Measurements from ENCODE around the gene EPHA3. TPM values are rescaled to one million over a fixed set of nuclear protein-coding genes. Genes with fewer than 3 reads are reported as not detected.
A peak's percentile ranks its signal among the peaks of the same experiment; 100 is the strongest.

Gene EPHA3
- total and polyA plus RNA-seq, 2 donors from 2014 or later, result 0.19 to 6.5 TPM

GRCh38 chr3:89113344-89113743 lies 5.9 kb downstream of the EPHA3 start:
- TF ChIP-seq CTCF (IDR thresholded peaks at IDR 0.05; ENCODE audit: borderline replicate concordance, extremely low read depth, insufficient read depth), result no peak
- no peak overlapping the region for H3K9ac ChIP-seq (ENCODE audit: low read length in 3 of 3)
- no peaks in the 10 kb centered on the region for H3K36me3 ChIP-seq (ENCODE audit: control insufficient read depth in 2 of 3, insufficient read depth in 3 of 3, low read length in 3 of 3)
- DNase-seq, result no peak
- FAIRE-seq, result no peak
- H3K4me1 ChIP-seq (ENCODE audit: control insufficient read depth in 2 of 3, insufficient read depth in 2 of 3, low read depth in 1 of 3, low read length in 3 of 3), result no peaks in the 10 kb centered on the region
- intact Hi-C loops (cut with DNase I), result no loop called here
- H3K27me3 ChIP-seq (ENCODE audit: control insufficient read depth, insufficient read depth, low read length), result peaks cover 3% of the 10 kb centered on the region
- H3K27ac ChIP-seq (ENCODE audit: low read depth in 2 of 2, low read length in 2 of 2), result no peak overlapping the region
- no peaks in the 10 kb centered on the region for H3K9me3 ChIP-seq (ENCODE audit: control insufficient read depth in 2 of 3, insufficient read depth in 1 of 3, low read length in 3 of 3)
- H3K4me3 ChIP-seq (ENCODE audit: low read length in 3 of 3), result no peak overlapping the region

GRCh38 chr3:89113893-89114840 lies 6.7 kb downstream of the EPHA3 start:
- DNase-seq (peak; percentile 75 to 93 (median 88)), FAIRE-seq (no peak)
- Histone ChIP-seq H3K36me3 (ENCODE audit: control insufficient read depth in 2 of 3, insufficient read depth in 3 of 3, low read length in 3 of 3) (no peaks in the 10 kb centered on the region), H3K9me3 (ENCODE audit: control insufficient read depth in 2 of 3, insufficient read depth in 1 of 3, low read length in 3 of 3) (no peaks in the 10 kb centered on the region), H3K27me3 (ENCODE audit: control insufficient read depth, insufficient read depth, low read length) (peaks cover 3% of the 10 kb centered on the region), H3K27ac (ENCODE audit: low read depth in 2 of 2, low read length in 2 of 2) (no peak overlapping the region), H3K4me1 (ENCODE audit: control insufficient read depth in 2 of 3, insufficient read depth in 2 of 3, low read depth in 1 of 3, low read length in 3 of 3) (no peaks in the 10 kb centered on the region), H3K9ac (ENCODE audit: low read length in 3 of 3) (peak overlapping the region in 1 of 3 donors; percentile 9), H3K4me3 (ENCODE audit: low read length in 3 of 3) (peak overlapping the region; percentile 32 to 58 (median 38))
- TF ChIP-seq CTCF (IDR thresholded peaks at IDR 0.05; ENCODE audit: borderline replicate concordance, extremely low read depth, insufficient read depth), result peak; percentile 59
- intact Hi-C loops (cut with DNase I), result no loop called here

- FAIRE-seq (no peak), DNase-seq (no peak)
- Histone ChIP-seq H3K4me1 (ENCODE audit: control insufficient read depth in 2 of 3, insufficient read depth in 2 of 3, low read depth in 1 of 3, low read length in 3 of 3) (no peaks in the 10 kb centered on the region), H3K9me3 (ENCODE audit: control insufficient read depth in 2 of 3, insufficient read depth in 1 of 3, low read length in 3 of 3) (no peaks in the 10 kb centered on the region), H3K27ac (ENCODE audit: low read depth in 2 of 2, low read length in 2 of 2) (no peak overlapping the region), H3K27me3 (ENCODE audit: control insufficient read depth, insufficient read depth, low read length) (peaks cover 3% of the 10 kb centered on the region), H3K36me3 (ENCODE audit: control insufficient read depth in 2 of 3, insufficient read depth in 3 of 3, low read length in 3 of 3) (no peaks in the 10 kb centered on the region), H3K4me3 (ENCODE audit: low read length in 3 of 3) (peak overlapping the region in 2 of 3 donors; percentile 38 to 58), H3K9ac (ENCODE audit: low read length in 3 of 3) (no peak overlapping the region)
- intact Hi-C loops (cut with DNase I), result no loop called here
- no peak for TF ChIP-seq CTCF (IDR thresholded peaks at IDR 0.05; ENCODE audit: borderline replicate concordance, extremely low read depth, insufficient read depth)
Observed at GRCh38 chr3:89114841-89115223, 7.4 kb downstream of the EPHA3 start.

Data from kidney (tissue), 14 donors.